Measurements from ENCODE around the gene FASTKD2.
"Not testable (repeated sequence)": the region's sequence is repeated elsewhere in the genome, so short reads cannot be mapped to it uniquely, and the experiment has no call there.

FASTKD2 gene

GRCh38 chr2:206790311-206790935 lies 25.0 kb downstream of the FASTKD2 start:
- peak in 1 of 2 experiments; percentile 21 for DNase-seq (ENCODE audit: low read depth in 2 of 2)

DNA sequence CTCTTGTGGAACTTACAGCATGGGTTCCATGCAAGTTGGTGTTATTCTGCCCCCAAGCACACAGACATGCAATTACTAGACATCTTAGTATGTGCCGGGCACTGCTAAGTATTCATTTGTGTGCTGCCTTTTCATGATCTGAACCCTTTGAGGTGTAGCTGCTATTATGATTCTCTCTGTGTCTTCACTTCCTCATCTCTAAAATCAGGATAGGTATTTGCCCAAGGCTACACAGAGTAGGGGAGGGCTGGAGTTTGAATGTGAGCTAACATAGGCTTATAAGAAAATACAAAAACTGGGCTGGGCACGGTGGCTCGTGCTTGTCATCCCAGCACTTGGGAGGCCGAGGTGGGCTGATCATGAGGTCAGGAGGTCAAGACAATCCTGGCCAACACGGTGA lies 27.2 kb downstream of the FASTKD2 start:
- DNase-seq (ENCODE audit: low read depth in 2 of 2): no peak

- DNase-seq (ENCODE audit: low read depth in 2 of 2): no peak
Measured at GRCh38 chr2:206797376-206797775, 32.0 kb downstream of the FASTKD2 start.

DNA sequence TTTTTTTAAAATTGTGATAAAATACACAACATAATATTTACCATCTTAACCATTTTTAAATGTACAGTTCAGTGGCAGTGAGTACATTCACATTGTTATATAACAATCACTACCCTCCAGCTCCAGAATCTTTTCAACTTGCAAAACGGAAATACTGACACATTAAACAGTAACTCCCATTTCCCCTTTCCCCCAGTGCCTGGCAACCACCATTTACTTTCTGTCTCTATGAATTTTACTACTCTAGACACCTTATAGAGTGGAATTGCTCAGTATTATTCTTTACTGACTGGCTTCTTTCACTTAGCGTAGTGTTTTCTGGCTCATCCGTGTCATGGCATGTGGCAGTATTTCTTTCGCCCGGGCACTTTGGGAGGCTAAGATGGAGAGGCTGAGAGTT lies 32.6 kb downstream of the FASTKD2 start:
- no peak for DNase-seq (ENCODE audit: low read depth in 2 of 2)

GRCh38 chr2:206799083-206799482 lies 33.7 kb downstream of the FASTKD2 start:
- DNase-seq (ENCODE audit: low read depth in 2 of 2): no peak

DNA sequence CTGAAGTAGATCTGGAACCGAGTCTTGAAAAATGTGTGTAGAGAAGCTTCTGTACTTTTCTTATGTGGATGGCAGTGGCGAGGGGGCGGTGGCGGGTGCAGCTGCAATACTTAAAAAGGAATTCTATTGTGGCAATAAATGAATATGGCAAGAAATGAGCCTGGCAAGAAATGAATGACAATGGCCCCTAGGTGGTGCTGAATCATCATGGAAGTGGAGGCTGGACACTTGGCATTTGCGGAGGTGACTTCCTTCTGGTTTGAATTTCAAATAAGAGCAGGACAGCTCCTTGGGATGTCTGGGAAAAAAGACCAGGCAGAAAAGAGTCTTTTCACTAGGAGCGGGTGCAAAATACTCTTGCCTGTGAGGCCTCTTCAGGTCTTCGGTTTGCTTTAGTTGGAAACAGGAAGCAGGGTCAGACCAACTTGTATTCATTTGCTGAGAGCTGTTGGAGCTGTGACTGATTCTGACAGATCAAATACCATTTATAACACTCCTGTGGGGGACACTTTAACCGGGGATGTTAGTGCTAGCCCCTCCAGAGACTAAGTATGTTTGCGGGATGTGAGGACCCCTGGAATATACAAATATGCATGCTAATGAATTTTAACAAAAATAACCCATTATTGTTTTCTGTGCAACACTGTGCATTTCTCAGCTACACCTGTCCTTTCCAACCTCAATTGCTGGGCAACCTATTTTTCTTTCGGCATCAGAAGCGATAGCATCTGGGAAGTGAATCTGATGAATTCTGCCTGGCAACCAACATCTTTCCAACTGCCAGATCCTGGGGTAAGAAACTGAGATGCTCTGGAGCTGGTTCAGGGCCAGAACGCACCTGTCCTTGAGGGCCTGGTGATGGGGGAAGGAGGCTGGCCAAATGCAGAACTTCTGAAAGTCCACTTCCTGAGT lies 35.4 kb downstream of the FASTKD2 start:
- peak; percentile 46 to 47 for DNase-seq (ENCODE audit: low read depth in 2 of 2)

DNA sequence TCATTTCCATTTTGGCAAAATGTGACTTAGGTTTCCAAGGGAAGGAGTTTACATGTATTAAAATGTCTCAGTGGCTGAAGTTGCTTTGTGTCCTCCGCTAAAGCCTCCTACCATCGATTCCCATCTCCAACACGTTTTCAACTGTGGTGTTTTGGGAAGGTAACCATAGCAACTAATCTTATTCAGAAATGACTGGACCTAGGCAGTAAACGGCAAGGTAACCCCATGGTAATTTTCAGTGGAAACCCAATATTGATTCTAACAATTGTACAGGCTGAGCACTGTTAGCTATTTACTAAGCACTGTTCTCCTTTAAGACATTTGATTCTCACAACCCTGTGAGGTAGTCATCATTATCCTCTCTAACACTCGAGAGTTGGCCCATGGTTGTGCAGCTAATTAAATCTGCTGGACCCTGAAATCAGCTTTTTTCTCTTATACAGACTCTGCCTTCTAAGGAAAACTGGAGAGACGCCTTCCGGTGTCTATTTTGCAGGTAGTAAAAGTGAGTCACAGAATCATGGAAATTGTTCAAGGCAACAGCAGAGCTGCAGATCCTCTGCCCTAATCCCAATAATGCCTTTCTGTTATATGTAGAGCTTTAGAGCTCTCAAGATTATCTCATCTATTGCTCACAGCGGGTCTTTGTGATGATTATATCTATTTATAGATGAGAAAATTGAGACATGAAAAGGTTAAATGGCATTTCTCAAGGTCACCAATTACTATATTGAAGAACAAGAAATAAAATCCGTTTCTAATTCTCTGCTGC lies 36.2 kb downstream of the FASTKD2 start:
- no peak for DNase-seq (ENCODE audit: low read depth in 2 of 2)

DNA sequence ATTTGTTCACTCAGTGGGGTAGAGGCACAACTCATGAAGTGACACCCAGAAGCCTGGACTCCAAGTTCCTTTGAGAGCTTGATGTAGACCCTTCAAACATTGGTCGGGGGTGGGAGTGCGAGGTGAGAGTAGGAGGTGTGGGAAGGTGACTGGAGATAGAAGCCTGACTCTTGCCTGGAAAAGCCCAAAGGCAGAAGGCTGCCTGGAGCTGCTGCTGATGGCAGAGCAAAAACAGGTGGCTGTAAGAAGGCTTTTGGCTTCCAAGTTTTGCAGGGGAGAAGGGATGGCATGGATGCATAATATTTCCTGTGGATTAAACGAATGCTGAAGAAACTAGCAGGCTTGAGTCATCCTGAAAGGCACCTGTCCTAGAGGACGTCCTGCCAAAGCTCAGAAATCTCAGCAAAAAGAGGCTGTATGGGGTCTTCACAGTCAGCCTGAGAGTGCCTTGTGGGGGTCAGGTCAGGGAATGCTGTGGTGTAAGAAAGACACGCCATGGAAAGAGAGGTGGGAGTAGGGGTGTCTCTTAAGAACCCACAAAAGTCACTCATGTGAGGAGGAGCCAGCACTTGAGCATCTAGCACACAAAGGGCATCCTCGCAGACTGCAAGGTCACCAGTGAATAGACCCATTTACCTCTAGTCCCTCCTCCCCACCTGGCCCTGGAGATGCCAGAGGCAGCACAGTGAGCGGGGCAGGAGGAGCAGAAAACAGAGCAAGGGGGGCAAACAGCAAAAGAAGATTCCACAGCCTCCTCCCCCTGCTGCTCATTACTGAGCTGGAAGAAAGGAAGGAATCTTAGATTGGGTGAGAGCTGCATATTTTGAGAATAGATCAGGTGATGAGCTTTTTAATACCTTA lies 37.5 kb downstream of the FASTKD2 start:
- DNase-seq (ENCODE audit: low read depth in 2 of 2): no peak

GRCh38 chr2:206804326-206804725 lies 38.9 kb downstream of the FASTKD2 start:
- DNase-seq (ENCODE audit: low read depth in 2 of 2): peak in 1 of 2 experiments; percentile 5

GRCh38 chr2:206805887-206806607 lies 40.6 kb downstream of the FASTKD2 start:
- DNase-seq (ENCODE audit: low read depth in 2 of 2): peak; percentile 76 to 84

GRCh38 chr2:206807624-206808023 lies 42.2 kb downstream of the FASTKD2 start:
- not testable (repeated sequence) for DNase-seq (ENCODE audit: low read depth in 2 of 2)

DNA sequence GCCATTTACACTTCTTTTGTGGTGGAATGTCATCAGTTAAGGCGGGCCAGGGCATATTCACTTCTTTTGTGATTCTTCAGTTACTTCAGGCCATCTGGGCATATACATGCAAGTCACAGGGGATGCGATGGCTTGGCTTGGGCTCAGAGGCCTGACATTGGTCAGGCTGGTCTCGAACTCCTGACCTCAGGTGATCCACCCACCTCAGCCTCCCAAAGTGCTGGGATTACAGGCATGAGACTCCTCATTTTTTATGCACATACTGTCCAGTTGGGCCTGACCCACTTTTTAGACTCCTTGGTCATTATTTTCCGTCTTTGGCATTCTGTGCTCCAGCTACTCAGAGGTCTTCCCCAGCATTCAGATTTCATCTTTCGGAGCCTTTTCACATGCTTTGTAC lies 47.1 kb downstream of the FASTKD2 start:
- DNase-seq (ENCODE audit: low read depth in 2 of 2): not testable (repeated sequence)

DNA sequence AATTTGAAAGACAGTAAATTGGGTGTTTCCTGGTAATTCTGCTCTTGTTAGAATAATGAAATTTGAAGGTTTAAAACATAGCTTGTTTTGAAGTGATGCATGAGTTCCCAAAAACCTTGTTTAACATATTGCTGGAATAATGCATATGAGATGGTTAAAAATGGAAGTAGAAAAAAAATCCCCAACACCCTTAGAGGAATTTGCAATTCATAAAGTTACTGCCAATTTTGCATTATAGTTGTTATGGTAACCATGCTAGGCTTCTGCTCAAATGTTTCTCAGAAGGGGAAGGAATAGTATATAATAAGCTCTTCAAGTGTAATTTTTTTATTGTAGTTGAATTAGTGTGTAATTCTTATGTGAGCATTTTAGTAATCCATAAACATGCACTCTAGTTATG lies 49.1 kb downstream of the FASTKD2 start:
- no peak for DNase-seq (ENCODE audit: low read depth in 2 of 2)

GRCh38 chr2:206820807-206821206 lies 55.4 kb downstream of the FASTKD2 start:
- no peak for DNase-seq (ENCODE audit: low read depth in 2 of 2)

- no peak for DNase-seq (ENCODE audit: low read depth in 2 of 2)
Measured at GRCh38 chr2:206823178-206823577, 57.8 kb downstream of the FASTKD2 start.

DNA sequence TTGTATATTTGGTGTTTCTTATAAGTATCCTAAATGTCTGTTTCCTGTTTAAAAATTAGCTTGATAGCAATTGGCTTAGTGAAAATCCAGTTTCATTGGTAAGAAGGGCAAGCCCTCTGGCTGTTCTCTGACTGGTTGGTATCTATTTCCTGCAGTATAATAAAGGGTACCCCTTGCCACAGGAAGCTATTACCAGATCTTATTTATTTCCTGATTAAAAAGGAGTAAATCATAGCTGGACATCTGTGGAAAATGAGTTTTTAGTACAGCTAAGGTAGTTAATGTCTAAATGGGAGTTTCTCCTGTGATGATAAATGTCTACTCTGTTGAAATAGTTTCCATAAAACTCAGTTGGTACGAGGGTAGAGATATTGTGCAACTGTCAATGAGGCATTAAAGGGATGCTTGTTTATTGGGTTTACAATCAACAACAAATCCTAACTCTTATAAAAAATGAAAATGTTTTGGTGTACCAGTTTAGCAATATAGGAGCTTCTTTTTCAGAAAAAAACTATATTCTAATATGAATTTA lies 58.7 kb downstream of the FASTKD2 start:
- no peak for DNase-seq (ENCODE audit: low read depth in 2 of 2)

GRCh38 chr2:206824993-206825392 lies 59.6 kb downstream of the FASTKD2 start:
- DNase-seq (ENCODE audit: low read depth in 2 of 2): no peak

GRCh38 chr2:206831442-206831995 lies 66.1 kb downstream of the FASTKD2 start:
- no peak for DNase-seq (ENCODE audit: low read depth in 2 of 2)

- DNase-seq (ENCODE audit: low read depth in 2 of 2): no peak
Measured at GRCh38 chr2:206832873-206833272, 67.5 kb downstream of the FASTKD2 start.

DNA sequence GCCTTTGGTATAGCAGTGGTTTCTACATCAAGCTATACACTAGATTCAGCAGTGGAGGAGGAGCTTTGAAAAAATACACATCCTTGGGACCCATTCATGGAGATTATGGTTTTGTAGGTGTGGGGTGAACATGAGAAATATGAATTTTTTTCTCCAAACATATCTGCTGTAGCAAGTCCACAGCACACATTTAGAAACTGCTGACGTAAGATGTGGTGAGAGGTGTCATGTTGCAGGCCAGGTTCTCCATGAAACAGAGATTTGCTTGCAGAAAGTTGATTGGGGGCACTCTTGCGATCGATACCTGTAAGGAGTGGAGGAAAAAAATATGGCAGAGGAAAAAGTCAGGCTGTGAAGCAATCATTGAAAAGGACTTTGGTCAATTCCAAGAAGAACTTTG lies 67.9 kb downstream of the FASTKD2 start:
- DNase-seq (ENCODE audit: low read depth in 2 of 2): no peak

Data from fibroblast of skin of left biceps (primary cell).